Activated CD4-positive, alpha-beta T cell treated with anti-CD3 and anti-CD28 coated beads, Interleukin-2, amount 10 ng/mL, durations not matched to agents 7 days and 5 days (primary cell): ENCODE measurements around the gene ETS1. TPM values are rescaled to one million over a fixed set of nuclear protein-coding genes. Genes with fewer than 3 reads are reported as not detected.
A peak's percentile ranks its signal among the peaks of the same experiment; 100 is the strongest.

Experiments used
- CTCF ChIA-PET: fragments of 350-600 bp; sonication (Branson Sonifier 250); formaldehyde crosslinking; loops from one replicate; lab custom pipeline; 2021; ENCODE audit warnings: antibody characterized with exemption; lab: Charles Lee
- POLR2A ChIA-PET: fragments of 350-600 bp; sonication (Branson Sonifier 250); formaldehyde crosslinking; loops from one replicate; lab custom pipeline; 2021; ENCODE audit warnings: antibody characterized with exemption; lab: Charles Lee
- DNase-seq: peaks from one replicate; pipeline ENCODE4 v3.0.0-alpha.2; 2020
- H3K27ac Mint-ChIP-seq: one replicate; pipeline ENCODE4 v1.8.0; 2021; ENCODE audit warnings: mild to moderate bottlenecking, moderate library complexity, mixed read lengths
- H3K27me3 Mint-ChIP-seq: one replicate; pipeline ENCODE4 v1.8.0; 2021; ENCODE audit warnings: mixed read lengths
- H3K36me3 Mint-ChIP-seq: one replicate; pipeline ENCODE4 v1.8.0; 2021; ENCODE audit warnings: low read depth, mixed read lengths
- H3K4me1 Mint-ChIP-seq: one replicate; pipeline ENCODE4 v1.8.0; 2021; ENCODE audit warnings: mixed read lengths
- H3K4me3 Mint-ChIP-seq: one replicate; pipeline ENCODE4 v1.8.0; 2021; ENCODE audit warnings: mild to moderate bottlenecking, moderate library complexity, mixed read lengths
- H3K9me3 Mint-ChIP-seq: one replicate; pipeline ENCODE4 v1.8.0; 2021; ENCODE audit warnings: mixed read lengths
- total RNA-seq, 2 experiments: library from RNA; stranded (reverse); gene quantifications; one replicate each; pipeline ENCODE4 v1.2.3, GENCODE V29; 2021

ETS1 gene
- total RNA-seq, 2 experiments from 2014 or later: 580 to 648 TPM

GRCh38 chr11:128506999-128507611, 80.3 kb downstream of the ETS1 start:
- ChIA-PET POLR2A (interaction anchor here (0.6 kb wide), 1 partner anchor 279 kb away, joined by 3 read pairs; no protein-coding TSS in a partner anchor), CTCF (no interaction called here)

GRCh38 chr11:128506356-128506755, 81.0 kb downstream of the ETS1 start:
- DNase-seq: no peak
- CTCF ChIA-PET: interaction anchor here (0.9 to 2.7 kb wide), 15 partner anchors 9 to 325 kb away, joined by 3 to 18 read pairs (median 5); no protein-coding TSS in a partner anchor
- no peaks in the 10 kb centered on the region for H3K27me3 Mint-ChIP-seq
- H3K36me3 Mint-ChIP-seq: peaks cover 91% of the 10 kb centered on the region
- H3K4me1 Mint-ChIP-seq: peaks cover 96% of the 10 kb centered on the region
- POLR2A ChIA-PET: interaction anchor here (1.2 kb wide), 1 partner anchor 11 kb away, joined by 3 read pairs; no protein-coding TSS in a partner anchor
- H3K27ac Mint-ChIP-seq: peak overlapping the region; percentile 89
- peak overlapping the region; percentile 71 for H3K4me3 Mint-ChIP-seq
- H3K9me3 Mint-ChIP-seq: no peaks in the 10 kb centered on the region

More at GRCh38 chr11:128506999-128507611, 80.3 kb downstream of the ETS1 start:
- peaks cover 91% of the 10 kb centered on the region for H3K36me3 Mint-ChIP-seq
- no peaks in the 10 kb centered on the region for H3K9me3 Mint-ChIP-seq
- H3K27me3 Mint-ChIP-seq: no peaks in the 10 kb centered on the region
- H3K27ac Mint-ChIP-seq: peak overlapping the region; percentile 89
- H3K4me1 Mint-ChIP-seq: peaks cover 96% of the 10 kb centered on the region
- peak overlapping the region; percentile 71 for H3K4me3 Mint-ChIP-seq
- no peak for DNase-seq

- DNase-seq: no peak
- CTCF ChIA-PET: interaction anchor here (0.9 to 2.7 kb wide), 17 partner anchors 8 to 466 kb away, joined by 3 to 18 read pairs (median 5); no protein-coding TSS in a partner anchor
Observed at GRCh38 chr11:128505449-128506065, 81.8 kb downstream of the ETS1 start.

DNA sequence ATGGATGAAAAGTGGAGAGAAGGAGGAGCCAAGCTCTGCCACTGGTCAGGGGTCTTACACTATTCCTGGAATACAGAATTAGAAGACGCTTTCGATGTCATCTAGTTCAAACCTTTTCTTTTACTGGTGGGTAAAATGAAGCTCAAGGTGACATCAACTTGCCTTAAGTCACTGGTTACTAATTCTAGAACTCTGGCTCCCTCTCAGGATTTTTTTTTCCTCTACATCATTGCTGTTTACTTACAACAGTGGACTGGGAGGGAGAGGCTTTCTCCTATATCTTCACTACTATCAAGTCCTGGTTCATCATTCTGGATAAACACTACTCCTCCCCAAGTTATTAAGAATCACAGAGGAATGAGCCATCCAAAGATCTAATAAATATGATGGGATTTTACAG, 82.9 kb downstream of the ETS1 start:
- no peak for DNase-seq
- peaks cover 90% of the 10 kb centered on the region for H3K36me3 Mint-ChIP-seq
- peaks cover 95% of the 10 kb centered on the region for H3K4me1 Mint-ChIP-seq
- peak overlapping the region; percentile 71 for H3K4me3 Mint-ChIP-seq
- H3K9me3 Mint-ChIP-seq: no peaks in the 10 kb centered on the region
- H3K27ac Mint-ChIP-seq: peak overlapping the region; percentile 89
- ChIA-PET POLR2A (interaction anchor here (0.5 to 1.0 kb wide), 4 partner anchors 12 to 1310 kb away, joined by 3 to 5 read pairs (median 3); no protein-coding TSS in a partner anchor), CTCF (interaction anchor here (0.7 to 2.7 kb wide), 15 partner anchors 13 to 465 kb away, joined by 3 to 18 read pairs (median 4); no protein-coding TSS in a partner anchor)
- H3K27me3 Mint-ChIP-seq: no peaks in the 10 kb centered on the region

More at GRCh38 chr11:128505449-128506065, 81.8 kb downstream of the ETS1 start:
- Mint-ChIP-seq H3K36me3 (peaks cover 93% of the 10 kb centered on the region), H3K4me3 (peak overlapping the region; percentile 71), H3K4me1 (peaks cover 97% of the 10 kb centered on the region), H3K27ac (peak overlapping the region; percentile 89), H3K9me3 (no peaks in the 10 kb centered on the region), H3K27me3 (no peaks in the 10 kb centered on the region)
- POLR2A ChIA-PET: interaction anchor here (0.8 to 1.2 kb wide), 2 partner anchors 12 to 33 kb away, joined by 3 to 4 read pairs; no protein-coding TSS in a partner anchor

- POLR2A ChIA-PET: interaction anchor here (1.0 kb wide), 1 partner anchor 13 kb away, joined by 3 read pairs; no protein-coding TSS in a partner anchor
- Mint-ChIP-seq H3K27ac (peak overlapping the region; percentile 89), H3K9me3 (no peaks in the 10 kb centered on the region), H3K36me3 (peaks cover 90% of the 10 kb centered on the region), H3K27me3 (no peaks in the 10 kb centered on the region), H3K4me1 (peaks cover 95% of the 10 kb centered on the region), H3K4me3 (peak overlapping the region; percentile 71)
- DNase-seq: peak; percentile 48
- CTCF ChIA-PET: interaction anchor here (0.8 to 3.6 kb wide), 8 partner anchors 9 to 165 kb away, joined by 3 to 12 read pairs (median 4); no protein-coding TSS in a partner anchor
Observed at GRCh38 chr11:128503245-128503991, 83.9 kb downstream of the ETS1 start.

DNA sequence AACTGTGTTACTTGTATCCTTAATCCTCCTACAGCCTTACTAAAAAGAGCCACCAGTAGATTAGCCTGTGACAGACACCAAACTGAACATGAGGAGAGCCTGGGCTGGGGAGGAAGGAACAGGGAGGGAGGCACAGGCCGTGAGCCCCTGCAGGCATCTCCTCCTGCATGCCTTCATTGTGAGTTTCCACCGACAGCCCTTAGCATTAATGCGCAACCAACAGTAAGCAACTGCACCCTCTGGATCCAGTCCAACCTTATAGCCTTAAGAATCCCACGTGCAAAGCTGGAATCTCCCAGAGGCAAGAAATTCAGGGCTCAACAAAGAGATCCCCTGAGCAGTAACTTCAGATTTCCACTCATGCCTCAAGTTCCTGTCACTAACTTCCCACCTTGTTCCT, 84.6 kb downstream of the ETS1 start:
- ChIA-PET CTCF (interaction anchor here (1.1 to 3.6 kb wide), 6 partner anchors 9 to 216 kb away, joined by 3 to 13 read pairs (median 6); no protein-coding TSS in a partner anchor), POLR2A (no interaction called here)
- no peak for DNase-seq
- Mint-ChIP-seq H3K27ac (peak overlapping the region; percentile 89), H3K36me3 (peaks cover 89% of the 10 kb centered on the region), H3K4me1 (peaks cover 96% of the 10 kb centered on the region), H3K9me3 (no peaks in the 10 kb centered on the region), H3K4me3 (peak overlapping the region; percentile 69), H3K27me3 (no peaks in the 10 kb centered on the region)

DNA sequence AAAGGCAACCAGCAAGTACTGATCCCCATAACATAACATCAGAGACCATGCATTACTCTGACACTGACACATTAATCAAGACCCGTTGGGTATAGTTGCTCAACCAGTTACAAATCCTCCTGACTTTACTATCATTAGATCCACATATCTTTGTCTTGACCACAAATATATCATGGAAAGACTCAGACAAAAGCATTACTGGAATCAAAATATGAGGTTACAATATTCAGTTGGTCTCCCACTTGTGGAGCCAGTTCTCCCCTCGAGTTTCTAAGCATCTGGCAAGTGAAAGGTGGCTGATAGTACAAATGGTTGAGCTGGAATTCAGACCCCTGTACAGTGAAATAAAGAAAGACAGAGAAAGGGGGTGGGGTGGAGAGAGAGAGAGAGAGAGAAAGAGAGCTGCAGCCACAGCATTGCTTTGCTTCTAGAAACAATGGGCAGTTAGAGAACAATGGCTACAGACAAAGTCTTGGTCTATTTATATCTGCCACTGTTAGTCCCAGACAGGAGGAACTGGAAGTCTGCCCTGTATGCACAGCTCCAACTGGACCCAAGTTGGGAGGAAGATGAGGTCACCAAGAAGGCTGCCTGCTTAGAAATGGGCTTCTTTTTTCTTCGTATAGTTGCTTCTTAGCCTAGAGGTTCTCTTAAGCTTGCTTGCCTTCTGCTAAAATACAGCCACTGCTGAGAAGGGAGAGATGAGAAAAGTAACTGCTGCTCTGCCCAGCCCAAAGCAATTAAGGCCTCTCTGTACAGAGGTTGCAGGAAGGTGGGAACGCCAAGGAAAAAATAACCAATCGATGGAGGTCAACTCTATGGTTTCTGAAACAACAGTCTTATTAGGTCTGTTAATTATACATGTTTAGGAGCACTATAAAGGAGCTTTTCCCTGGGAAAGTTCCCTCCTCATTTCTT, 85.5 kb downstream of the ETS1 start:
- Mint-ChIP-seq H3K27ac (peak overlapping the region; percentile 89), H3K4me1 (peaks cover 96% of the 10 kb centered on the region), H3K9me3 (no peaks in the 10 kb centered on the region), H3K36me3 (peaks cover 89% of the 10 kb centered on the region), H3K4me3 (peak overlapping the region; percentile 69), H3K27me3 (no peaks in the 10 kb centered on the region)
- POLR2A ChIA-PET: interaction anchor here (0.7 to 1.1 kb wide), 2 partner anchors 39 to 83 kb away, joined by 3 read pairs; no protein-coding TSS in a partner anchor
- CTCF ChIA-PET: interaction anchor here (1.0 to 3.6 kb wide), 13 partner anchors 10 to 329 kb away, joined by 3 to 13 read pairs (median 5); no protein-coding TSS in a partner anchor
- DNase-seq: no peak

- H3K4me3 Mint-ChIP-seq: peak overlapping the region; percentile 69
- CTCF ChIA-PET: interaction anchor here (1.0 to 3.6 kb wide), 8 partner anchors 9 to 210 kb away, joined by 3 to 13 read pairs (median 6); no protein-coding TSS in a partner anchor
- no peak for DNase-seq
- no peaks in the 10 kb centered on the region for H3K27me3 Mint-ChIP-seq
- peak overlapping the region; percentile 89 for H3K27ac Mint-ChIP-seq
- peaks cover 97% of the 10 kb centered on the region for H3K4me1 Mint-ChIP-seq
- POLR2A ChIA-PET: interaction anchor here (0.6 to 1.1 kb wide), 2 partner anchors 38 to 122 kb away, joined by 3 read pairs; no protein-coding TSS in a partner anchor
- H3K9me3 Mint-ChIP-seq: no peaks in the 10 kb centered on the region
- peaks cover 89% of the 10 kb centered on the region for H3K36me3 Mint-ChIP-seq
Observed at GRCh38 chr11:128501008-128501407, 86.3 kb downstream of the ETS1 start.

GRCh38 chr11:128500493-128500892, 86.9 kb downstream of the ETS1 start:
- no peak for DNase-seq
- peak overlapping the region; percentile 89 for H3K27ac Mint-ChIP-seq
- H3K27me3 Mint-ChIP-seq: no peaks in the 10 kb centered on the region
- H3K4me1 Mint-ChIP-seq: peaks cover 97% of the 10 kb centered on the region
- POLR2A ChIA-PET: interaction anchor here (0.6 kb wide), 1 partner anchor 122 kb away, joined by 3 read pairs; no protein-coding TSS in a partner anchor
- H3K36me3 Mint-ChIP-seq: peaks cover 89% of the 10 kb centered on the region
- H3K9me3 Mint-ChIP-seq: no peaks in the 10 kb centered on the region
- CTCF ChIA-PET: interaction anchor here (1.0 to 3.6 kb wide), 7 partner anchors 12 to 210 kb away, joined by 3 to 13 read pairs (median 5); no protein-coding TSS in a partner anchor
- H3K4me3 Mint-ChIP-seq: peak overlapping the region; percentile 69

GRCh38 chr11:128499613-128500253, 87.6 kb downstream of the ETS1 start:
- Mint-ChIP-seq H3K4me3 (peak overlapping the region; percentile 72), H3K4me1 (peaks cover 96% of the 10 kb centered on the region), H3K9me3 (no peaks in the 10 kb centered on the region), H3K36me3 (peaks cover 89% of the 10 kb centered on the region), H3K27me3 (no peaks in the 10 kb centered on the region), H3K27ac (peak overlapping the region; percentile 88)
- CTCF ChIA-PET: interaction anchor here (1.0 to 3.4 kb wide), 5 partner anchors 10 to 209 kb away, joined by 3 to 19 read pairs (median 7); no protein-coding TSS in a partner anchor
- DNase-seq: no peak
- POLR2A ChIA-PET: no interaction called here
